Gastroesophageal sphincter (tissue), 4 donors: ENCODE data around the gene THBS2. TPM values are rescaled to one million over a fixed set of nuclear protein-coding genes. Genes with fewer than 3 reads are reported as not detected.

Source experiments
- ATAC-seq: fragments of 150-250 bp; one replicate; pipeline ENCODE4 v1.9.1; 2016; ENCODE audit warnings: mild to moderate bottlenecking, moderate library complexity
- H3K27ac ChIP-seq, 4 donors: fragments of 200-600 bp; sonication (generic) in 3 of 4; 1 replicate in 3 of 4; 2 replicates in 1 of 4; pipeline ENCODE4 v1.5.1; 2016 to 2019
- H3K27me3 ChIP-seq: fragments of 200-600 bp; sonication (generic); one replicate; pipeline ENCODE4 v1.5.1; 2019
- H3K36me3 ChIP-seq, 2 donors: fragments of 200-600 bp; sonication (generic); one replicate each; pipeline ENCODE4 v1.5.1; 2019; ENCODE audit warnings: control low read depth in 1 of 2
- H3K4me1 ChIP-seq, 3 donors: fragments of 200-600 bp; sonication (generic); 1 replicate in 2 of 3; 2 replicates in 1 of 3; pipeline ENCODE4 v1.5.1; 2016 to 2019; ENCODE audit warnings: control low read depth in 2 of 3
- H3K4me3 ChIP-seq, 2 donors: fragments of 200-600 bp; sonication (generic); one replicate each; pipeline ENCODE4 v1.5.1; 2019; ENCODE audit warnings: mild to moderate bottlenecking in 1 of 2, moderate library complexity in 1 of 2
- H3K9me3 ChIP-seq, 3 donors: fragments of 200-600 bp; sonication (generic); one replicate each; pipeline ENCODE4 v1.5.1; 2017 to 2019; ENCODE audit warnings: control low read depth in 2 of 3
- EP300 ChIP-seq: sonication (generic); formaldehyde crosslinking; IDR thresholded peaks from one replicate; pipeline ENCODE4 v1.6.1; 2017; ENCODE audit warnings: antibody characterized with exemption, mild to moderate bottlenecking
- POLR2A ChIP-seq, 2 donors: fragments of 450-650 bp; IDR thresholded peaks; one replicate each; pipeline ENCODE4 v1.6.1; 2017; ENCODE audit warnings: antibody characterized with exemption in 2 of 2, mild to moderate bottlenecking in 2 of 2, moderate library complexity in 1 of 2
- POLR2AphosphoS5 ChIP-seq: sonication (generic); formaldehyde crosslinking; IDR thresholded peaks from one replicate; pipeline ENCODE4 v1.6.1; 2017; ENCODE audit warnings: antibody characterized with exemption
- WGBS, 2 donors: methylation state at CpG; one replicate each; pipeline ENCODE4 v1.1.5; 2018; ENCODE audit warnings: low coverage in 1 of 2; 5-methylcytosine and 5-hydroxymethylcytosine counted together
- total RNA-seq, 4 donors: library from RNA; depleted of rRNA; stranded (reverse); fragments of >200 nt; gene quantifications; one replicate each; pipeline ENCODE4 v1.1.0, GENCODE V29; 2016
- TF ChIP-seq, protein P1 (sequence below), 4 experiments: fragments of 200-600 bp in 2 of 4; fragments of 450-650 bp in 2 of 4; sonication (generic) in 1 of 4; IDR thresholded peaks; one replicate each; pipeline ENCODE4 v1.5.1; 2017 to 2019; ENCODE audit warnings: antibody characterized with exemption in 4 of 4, mild to moderate bottlenecking in 2 of 4, moderate library complexity in 2 of 4

Gene THBS2
- total RNA-seq, 4 donors from 2014 or later, result 21.5 to 41.9 (median 35.7) TPM

DNA sequence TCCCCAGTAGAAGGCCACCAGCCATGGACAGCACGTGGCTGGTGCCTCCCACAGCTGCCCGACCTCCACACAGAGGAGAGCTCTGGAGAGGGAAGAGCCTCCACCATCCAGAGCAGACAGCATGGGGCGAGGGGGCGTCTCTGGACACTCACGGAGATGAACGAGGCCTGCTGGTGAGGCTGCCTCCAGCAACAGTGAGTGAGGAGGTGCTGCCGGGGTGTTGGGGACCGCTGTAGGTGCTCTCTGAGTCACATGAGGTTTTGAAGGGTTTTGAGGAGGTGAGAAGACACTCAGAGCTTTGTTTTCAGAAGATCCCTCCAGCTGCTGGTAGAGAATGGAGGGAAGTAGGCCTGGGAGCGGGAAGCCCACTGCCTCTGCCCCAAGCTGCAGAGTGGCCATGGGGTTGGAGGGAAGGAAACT lies 65.6 kb downstream of the THBS2 start:
- 100% methylated on average over 3 of the region's 9 CpGs; no CpG with 5 or more reads in 1 of the 2 donors for WGBS, 2 donors
- peak overlapping the region in 2 of 4 donors; percentile 11 to 22 for H3K27ac ChIP-seq
- TF ChIP-seq, protein P1, sequence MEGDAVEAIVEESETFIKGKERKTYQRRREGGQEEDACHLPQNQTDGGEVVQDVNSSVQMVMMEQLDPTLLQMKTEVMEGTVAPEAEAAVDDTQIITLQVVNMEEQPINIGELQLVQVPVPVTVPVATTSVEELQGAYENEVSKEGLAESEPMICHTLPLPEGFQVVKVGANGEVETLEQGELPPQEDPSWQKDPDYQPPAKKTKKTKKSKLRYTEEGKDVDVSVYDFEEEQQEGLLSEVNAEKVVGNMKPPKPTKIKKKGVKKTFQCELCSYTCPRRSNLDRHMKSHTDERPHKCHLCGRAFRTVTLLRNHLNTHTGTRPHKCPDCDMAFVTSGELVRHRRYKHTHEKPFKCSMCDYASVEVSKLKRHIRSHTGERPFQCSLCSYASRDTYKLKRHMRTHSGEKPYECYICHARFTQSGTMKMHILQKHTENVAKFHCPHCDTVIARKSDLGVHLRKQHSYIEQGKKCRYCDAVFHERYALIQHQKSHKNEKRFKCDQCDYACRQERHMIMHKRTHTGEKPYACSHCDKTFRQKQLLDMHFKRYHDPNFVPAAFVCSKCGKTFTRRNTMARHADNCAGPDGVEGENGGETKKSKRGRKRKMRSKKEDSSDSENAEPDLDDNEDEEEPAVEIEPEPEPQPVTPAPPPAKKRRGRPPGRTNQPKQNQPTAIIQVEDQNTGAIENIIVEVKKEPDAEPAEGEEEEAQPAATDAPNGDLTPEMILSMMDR (IDR thresholded peaks at IDR 0.05), result no peak
- TF ChIP-seq EP300, result no peak
- no peak for TF ChIP-seq POLR2A (IDR thresholded peaks at IDR 0.05)
- TF ChIP-seq POLR2AphosphoS5, result no peak
- H3K36me3 ChIP-seq, result no peaks in the 10 kb centered on the region
- H3K9me3 ChIP-seq, result no peaks in the 10 kb centered on the region
- H3K4me3 ChIP-seq, result no peak overlapping the region
- peaks cover 0 to 32% (median 0%) of the 10 kb centered on the region in 3 donors for H3K4me1 ChIP-seq
- no peaks in the 10 kb centered on the region for H3K27me3 ChIP-seq
- no peak for ATAC-seq

- Histone ChIP-seq H3K4me3 (no peak overlapping the region), H3K27ac (no peak overlapping the region), H3K9me3 (no peaks in the 10 kb centered on the region), H3K36me3 (no peaks in the 10 kb centered on the region), H3K4me1 (peaks cover 0 to 32% (median 0%) of the 10 kb centered on the region in 3 donors), H3K27me3 (no peaks in the 10 kb centered on the region)
- no peak for ATAC-seq
- WGBS, 2 donors, result 76 to 89% methylated on average over 7 to 13 of the region's 25 CpGs
- TF ChIP-seq EP300, result no peak
- no peak for TF ChIP-seq POLR2A (IDR thresholded peaks at IDR 0.05)
- TF ChIP-seq, protein P1 (IDR thresholded peaks at IDR 0.05), result no peak
- no peak for TF ChIP-seq POLR2AphosphoS5
Measured at GRCh38 chr6:169186496-169187169, 67.0 kb downstream of the THBS2 start.

GRCh38 chr6:169185692-169186485 lies 67.8 kb downstream of the THBS2 start:
- 93 to 94% methylated on average over 5 of the region's 26 CpGs for WGBS, 2 donors
- ATAC-seq, result no peak
- Histone ChIP-seq H3K36me3 (no peaks in the 10 kb centered on the region), H3K9me3 (no peaks in the 10 kb centered on the region), H3K4me1 (peaks cover 0 to 27% (median 0%) of the 10 kb centered on the region in 3 donors), H3K4me3 (no peak overlapping the region), H3K27ac (no peak overlapping the region), H3K27me3 (no peaks in the 10 kb centered on the region)
- TF ChIP-seq, protein P1 (IDR thresholded peaks at IDR 0.05), result no peak
- no peak for TF ChIP-seq POLR2A (IDR thresholded peaks at IDR 0.05)
- TF ChIP-seq POLR2AphosphoS5, result no peak
- no peak for TF ChIP-seq EP300

- Histone ChIP-seq H3K36me3 (no peaks in the 10 kb centered on the region), H3K9me3 (no peaks in the 10 kb centered on the region), H3K4me3 (no peak overlapping the region), H3K4me1 (peaks cover 0 to 19% (median 0%) of the 10 kb centered on the region in 3 donors), H3K27ac (no peak overlapping the region), H3K27me3 (no peaks in the 10 kb centered on the region)
- WGBS, 2 donors, result 93 to 97% methylated on average over 3 to 6 of the region's 20 CpGs
- ATAC-seq, result no peak
- TF ChIP-seq POLR2A (IDR thresholded peaks at IDR 0.05), result no peak
- TF ChIP-seq POLR2AphosphoS5, result no peak
- TF ChIP-seq, protein P1 (IDR thresholded peaks at IDR 0.05), result no peak
- TF ChIP-seq EP300, result no peak
Measured at GRCh38 chr6:169185011-169185521, 68.6 kb downstream of the THBS2 start.
